A549 (cell line): ENCODE results near the gene APOH. TPM values are rescaled to one million over a fixed set of nuclear protein-coding genes. Genes with fewer than 3 reads are reported as not detected.

Source experiments
- ATAC-seq, 2 experiments: fragments of 200-7000 bp in 1 of 2; fragments of >200 bp in 1 of 2; cut with Nextera tagmentation in 1 of 2; cut with Tn5 transposase in 1 of 2; 3 replicates each; pipeline versions ENCODE4 v1.8.0 to v1.9.1; 2018 to 2020; ENCODE audit warnings: mild to moderate bottlenecking in 1 of 2, moderate library complexity in 1 of 2
- CTCF ChIA-PET: fragments of 300-600 bp; sonication (Branson Sonifier 250); formaldehyde crosslinking; extraction: SDS; loops from one replicate; lab custom pipeline; 2021; ENCODE audit warnings: antibody characterized with exemption, inconsistent platforms; lab: Yijun Ruan, JAX
- POLR2A ChIA-PET: fragments of 350-600 bp; formaldehyde crosslinking; extraction: SDS; loops from one replicate; lab custom pipeline; 2021; ENCODE audit warnings: antibody characterized with exemption, inconsistent platforms; lab: Yijun Ruan, JAX
- DNase-seq, 2 experiments: peaks; one replicate each; pipeline versions ENCODE4 v3.0.0 to v3.0.0-alpha.2; 2011 to 2016; ENCODE audit warnings: low read depth in 1 of 2, low spot score in 1 of 2
- FAIRE-seq: peaks from 2 replicates; lab custom pipeline; 2011; peaks lifted over from hg19 to GRCh38; lab: Jason Lieb, UNC
- H3K27ac ChIP-seq, 2 experiments: fragments of >200 bp; sonication (Bioruptor Twin); formaldehyde crosslinking; 3 replicates each; pipeline ENCODE4 v1.5.1; 2016 to 2017
- H3K4me1 ChIP-seq: fragments of >200 bp; sonication (Bioruptor Twin); formaldehyde crosslinking; 3 replicates; pipeline ENCODE4 v1.6.1; 2016
- H3K4me2 ChIP-seq: fragments of >200 bp; sonication (Bioruptor Twin); formaldehyde crosslinking; 3 replicates; pipeline ENCODE4 v1.6.1; 2016
- H3K4me3 ChIP-seq: fragments of >200 bp; sonication (Bioruptor Twin); formaldehyde crosslinking; 3 replicates; pipeline ENCODE4 v1.5.1; 2016
- H3K9me3 ChIP-seq: fragments of >200 bp; sonication (Bioruptor Twin); formaldehyde crosslinking; 3 replicates; pipeline ENCODE4 v1.6.1; 2016
- ATOH8 ChIP-seq: fragments of 250-450 bp; sonication (Bioruptor Pico); IDR thresholded peaks from 2 replicates; pipeline ENCODE4 v1.5.0; 2020; ENCODE audit warnings: low read depth, mild to moderate bottlenecking, moderate library complexity
- CBX8 ChIP-seq: fragments of 200-600 bp; sonication (generic); IDR thresholded peaks from 2 replicates; pipeline ENCODE4 v1.6.1; 2016
- CTCF ChIP-seq: fragments of >200 bp; sonication (Bioruptor Twin); formaldehyde crosslinking; IDR thresholded peaks from 3 replicates; pipeline ENCODE4 v1.5.1; 2016
- ESRRA ChIP-seq: fragments of 150-350 bp; IDR thresholded peaks from 2 replicates; pipeline ENCODE4 v1.6.1; 2014; ENCODE audit warnings: mild to moderate bottlenecking, low read length, borderline replicate concordance
- FOXS1 ChIP-seq: fragments of 250-450 bp; sonication (Bioruptor Pico); IDR thresholded peaks from 2 replicates; pipeline ENCODE4 v1.5.0; 2020; ENCODE audit warnings: mild to moderate bottlenecking, moderate library complexity
- GATA3 ChIP-seq: IDR thresholded peaks from 2 replicates; pipeline ENCODE4 v1.6.1; 2012; ENCODE audit warnings: borderline replicate concordance
- HDAC2 ChIP-seq: fragments of 200-600 bp; sonication (generic); IDR thresholded peaks from 2 replicates; pipeline ENCODE4 v1.6.1; 2016
- HES2 ChIP-seq: fragments of >200 bp; sonication (Bioruptor Twin); formaldehyde crosslinking; IDR thresholded peaks from 2 replicates; pipeline ENCODE4 v1.6.1; 2016
- HEYL ChIP-seq: fragments of 250-450 bp; sonication (Bioruptor Pico); IDR thresholded peaks from 2 replicates; pipeline ENCODE4 v1.8.0; 2021; ENCODE audit warnings: mild to moderate bottlenecking, moderate library complexity
- JUNB ChIP-seq: fragments of >200 bp; sonication (Bioruptor Twin); formaldehyde crosslinking; IDR thresholded peaks from 2 replicates; pipeline ENCODE4 v1.6.1; 2016
- MAX ChIP-seq: IDR thresholded peaks from 2 replicates; pipeline ENCODE4 v1.6.1; 2012
- PBX3 ChIP-seq: IDR thresholded peaks from 2 replicates; pipeline ENCODE4 v1.6.1; 2012
- PHF8 ChIP-seq: fragments of 200-600 bp; sonication (generic); IDR thresholded peaks from 2 replicates; pipeline ENCODE4 v1.6.1; 2016; ENCODE audit warnings: low read depth, mild to moderate bottlenecking, antibody characterized with exemption, moderate library complexity, borderline replicate concordance
- POLR2A ChIP-seq: IDR thresholded peaks from 2 replicates; pipeline ENCODE4 v1.6.1; 2012; ENCODE audit warnings: mild to moderate bottlenecking, low read length
- RCOR1 ChIP-seq: fragments of 150-350 bp; IDR thresholded peaks from 2 replicates; pipeline ENCODE4 v1.6.1; 2014; ENCODE audit warnings: antibody characterized with exemption, low read length, low read depth
- REST ChIP-seq: fragments of 200-600 bp; sonication (generic); IDR thresholded peaks from 2 replicates; pipeline ENCODE4 v1.6.1; 2016; ENCODE audit warnings: antibody characterized with exemption, mild to moderate bottlenecking, moderate library complexity
- RFX5 ChIP-seq: fragments of 450-650 bp; IDR thresholded peaks from 2 replicates; pipeline ENCODE4 v1.7.1; 2014; ENCODE audit warnings: antibody characterized with exemption, mild to moderate bottlenecking, moderate library complexity
- SMC3 ChIP-seq: fragments of >200 bp; sonication (Bioruptor Twin); formaldehyde crosslinking; IDR thresholded peaks from 3 replicates; pipeline ENCODE4 v1.6.1; 2018; ENCODE audit warnings: inconsistent platforms
- SREBF2 ChIP-seq: fragments of 450-650 bp; IDR thresholded peaks from 2 replicates; pipeline ENCODE4 v1.6.1; 2014; ENCODE audit warnings: mild to moderate bottlenecking, moderate library complexity
- TFCP2L1 ChIP-seq: fragments of 250-450 bp; sonication (Bioruptor Pico); IDR thresholded peaks from 2 replicates; pipeline ENCODE4 v1.5.0; 2021; ENCODE audit warnings: mild to moderate bottlenecking
- ZC3H11A ChIP-seq: fragments of 450-650 bp; IDR thresholded peaks from 2 replicates; pipeline ENCODE4 v1.6.1; 2014; ENCODE audit warnings: antibody characterized with exemption, mild to moderate bottlenecking
- ZSCAN20 ChIP-seq: fragments of 250-450 bp; sonication (Bioruptor Pico); IDR thresholded peaks from 2 replicates; pipeline ENCODE4 v1.8.0; 2022; ENCODE audit warnings: mild to moderate bottlenecking, moderate library complexity
- WGBS: methylation state at CpG from one replicate; pipeline ENCODE4 v1.1.6; 2017; ENCODE audit errors: missing lambda C conversion rate; 5-methylcytosine and 5-hydroxymethylcytosine counted together
- polyA plus RNA-seq, 4 experiments: library from polyadenylated mRNA; depleted of rRNA in 3 of 4; stranded (reverse); fragments of >200 nt; fragmentation: RNase III in 1 of 4; extraction: RNeasy Plus Mini Kit Qiagen cat#74134 plus additional on column Dnase treatment in 1 of 4; gene quantifications; 2 replicates in 3 of 4; 3 replicates in 1 of 4; pipeline ENCODE4 v1.2.3, GENCODE V29; 2011 to 2017

The APOH gene
- polyA plus RNA-seq, 2 of the 4 experiments (the other 2 are of a cell fraction) = 6.9 to 26.1 TPM

GRCh38 chr17:66172144-66172543 is 57.1 kb downstream of the APOH start (continued):
- no peak for TF ChIP-seq ESRRA
- TF ChIP-seq ZC3H11A = no peak

GRCh38 chr17:66171692-66172091 is 57.5 kb downstream of the APOH start:
- Histone ChIP-seq H3K4me2 (no peak overlapping the region), H3K4me3 (no peak overlapping the region)
- no peak for DNase-seq
- 69% methylated on average over 3 of the region's 3 CpGs for WGBS
- TF ChIP-seq POLR2A (no peak), SREBF2 (no peak), PBX3 (no peak), RCOR1 (no peak), REST (no peak), HEYL (CRISPR knock-in tag) (no peak), MAX (no peak)
- TF ChIP-seq, all 56 proteins: peak for 0
- no peaks in the 10 kb centered on the region for H3K4me1 ChIP-seq
- no peaks in the 10 kb centered on the region for H3K9me3 ChIP-seq
- ATAC-seq (no peak), FAIRE-seq (peak; percentile 67)
- POLR2A ChIA-PET = no interaction called here
- CTCF ChIA-PET = interaction anchor here (3.4 kb wide), 1 partner anchor 877 kb away, joined by 24 read pairs; no protein-coding TSS in a partner anchor
- H3K27ac ChIP-seq = no peak overlapping the region

- no peak for TF ChIP-seq GATA3
- no peak for TF ChIP-seq HDAC2
- no peak for TF ChIP-seq JUNB
- no peak for TF ChIP-seq FOXS1 (CRISPR knock-in tag)
- no peak for TF ChIP-seq PHF8
- TF ChIP-seq HES2 = no peak
- no peak for TF ChIP-seq TFCP2L1 (CRISPR knock-in tag)
- no peak for TF ChIP-seq ATOH8 (CRISPR knock-in tag)
- no peak for TF ChIP-seq RFX5
- no peak for TF ChIP-seq ZSCAN20 (CRISPR knock-in tag)
- no peak for TF ChIP-seq ZC3H11A
- TF ChIP-seq SMC3 = no peak
- TF ChIP-seq CTCF = no peak
- TF ChIP-seq CBX8 = no peak
- TF ChIP-seq, all 56 proteins: peak for 0
- ChIA-PET CTCF (interaction anchor here (0.7 to 3.4 kb wide), 2 partner anchors 13 to 877 kb away, joined by 4 to 24 read pairs; no protein-coding TSS in a partner anchor), POLR2A (no interaction called here)
- no peak for ATAC-seq
- Histone ChIP-seq H3K27ac (no peak overlapping the region), H3K4me2 (no peak overlapping the region), H3K4me3 (no peak overlapping the region), H3K4me1 (no peaks in the 10 kb centered on the region), H3K9me3 (no peaks in the 10 kb centered on the region)
- FAIRE-seq = peak; percentile 97
- DNase-seq = no peak
Observed at GRCh38 chr17:66171172-66171571, 58.0 kb downstream of the APOH start.
